ENCODE measurements around the gene C11orf86.
"Not testable (repeated sequence)": the region's sequence is repeated elsewhere in the genome, so short reads cannot be mapped to it uniquely, and the experiment has no call there.

C11orf86 gene, protein sequence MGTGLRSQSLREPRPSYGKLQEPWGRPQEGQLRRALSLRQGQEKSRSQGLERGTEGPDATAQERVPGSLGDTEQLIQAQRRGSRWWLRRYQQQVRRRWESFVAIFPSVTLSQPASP

DNA sequence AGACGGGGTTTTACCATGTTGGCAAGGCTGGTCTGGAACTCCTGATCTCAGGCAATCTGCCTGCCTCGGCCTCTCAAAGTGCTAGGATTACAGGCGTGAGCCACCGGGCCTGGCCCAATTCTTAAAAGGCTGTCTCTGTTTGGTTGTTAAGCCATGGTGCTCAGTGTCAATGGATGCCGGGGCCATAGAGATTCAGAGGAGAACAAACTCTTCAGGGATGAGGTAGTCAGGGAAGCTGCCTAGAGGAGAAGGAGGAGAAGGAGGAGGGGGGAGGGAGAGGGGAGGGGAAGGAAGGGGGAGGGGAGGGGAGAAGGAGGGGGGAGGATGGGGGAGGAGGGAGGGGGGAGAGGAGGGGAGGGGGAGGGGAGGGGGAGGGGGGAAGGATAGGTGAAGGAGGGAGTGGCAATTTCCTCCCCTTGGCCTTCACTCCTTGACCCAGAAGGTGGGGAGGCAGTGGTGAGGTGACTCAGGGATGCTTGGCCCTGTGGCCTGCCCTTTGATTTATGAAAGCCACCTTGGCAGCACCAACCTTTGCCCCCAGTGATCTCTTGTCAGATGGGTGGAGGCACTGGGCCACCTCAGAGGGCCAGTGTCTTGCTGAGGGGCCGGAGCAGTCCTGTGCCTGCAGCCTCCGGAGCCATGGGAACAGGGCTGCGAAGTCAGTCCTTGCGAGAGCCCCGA is at the start of gene C11orf86:
TSS of gene C11orf86 (plus strand) at position 581 of the 681 bp plus-strand sequence. CDS start at position 640, 59 bp downstream.
- no peak for DNase-seq (ENCODE audit: low spot score)

- DNase-seq (ENCODE audit: low spot score), result no peak
These were observed 45.4 kb upstream of the C11orf86 start for GRCh38 chr11:66929753-66930152.

- no peak for DNase-seq (ENCODE audit: low spot score)
These were observed 42.6 kb upstream of the C11orf86 start for GRCh38 chr11:66932543-66932942.

- DNase-seq (ENCODE audit: low spot score), result no peak
These were observed 41.6 kb upstream of the C11orf86 start for GRCh38 chr11:66933531-66933930.

DNA sequence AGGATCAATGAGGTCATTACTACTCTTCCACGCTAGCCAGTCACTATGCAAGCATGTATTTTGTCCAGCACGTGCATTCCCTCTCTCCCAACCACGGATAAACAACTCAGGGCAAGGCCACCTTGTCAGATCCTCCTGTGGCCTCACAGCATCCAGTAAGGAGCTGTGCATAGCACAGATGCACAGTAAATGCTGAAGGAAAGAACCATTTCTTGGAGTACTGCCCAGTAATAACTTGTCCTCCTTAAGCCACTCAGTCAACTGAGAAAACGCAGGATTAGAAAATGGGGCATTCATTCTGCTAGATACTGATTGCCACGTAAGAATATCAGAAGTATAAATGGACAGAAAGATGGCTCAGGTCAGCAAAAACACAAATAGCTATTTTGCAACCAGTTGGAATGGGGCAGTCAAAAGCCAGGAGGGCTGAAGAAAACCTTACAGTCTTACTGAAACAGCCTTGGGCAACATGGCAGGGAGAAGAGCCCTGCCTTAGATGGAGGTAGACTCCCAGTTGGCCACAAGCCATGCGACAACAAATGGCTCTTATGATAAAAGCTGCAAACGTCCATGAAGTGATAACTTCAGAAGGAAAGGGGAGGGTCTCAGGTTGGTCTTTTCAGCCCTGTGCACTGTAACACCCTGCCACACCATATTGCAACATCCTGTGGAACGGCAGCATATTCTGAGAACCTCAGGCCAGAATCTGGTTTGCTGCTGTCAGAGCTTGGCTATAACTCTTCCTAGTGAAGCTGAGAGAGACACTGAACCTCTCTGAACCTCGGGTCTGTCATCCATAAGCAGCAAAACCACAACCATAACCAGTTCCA is 39.9 kb upstream of the C11orf86 start:
- no peak for DNase-seq (ENCODE audit: low spot score)

- no peak for DNase-seq (ENCODE audit: low spot score)
These were observed 38.8 kb upstream of the C11orf86 start for GRCh38 chr11:66936311-66936711.

GRCh38 chr11:66937193-66937733 is 37.8 kb upstream of the C11orf86 start:
- no peak for DNase-seq (ENCODE audit: low spot score)

- DNase-seq (ENCODE audit: low spot score), result no peak
These were observed 36.4 kb upstream of the C11orf86 start for GRCh38 chr11:66938582-66939135.

GRCh38 chr11:66950112-66950535 is 25.0 kb upstream of the C11orf86 start:
- DNase-seq (ENCODE audit: low spot score), result peak; percentile 94

- no peak for DNase-seq (ENCODE audit: low spot score)
These were observed 24.0 kb upstream of the C11orf86 start for GRCh38 chr11:66951135-66951534.

DNA sequence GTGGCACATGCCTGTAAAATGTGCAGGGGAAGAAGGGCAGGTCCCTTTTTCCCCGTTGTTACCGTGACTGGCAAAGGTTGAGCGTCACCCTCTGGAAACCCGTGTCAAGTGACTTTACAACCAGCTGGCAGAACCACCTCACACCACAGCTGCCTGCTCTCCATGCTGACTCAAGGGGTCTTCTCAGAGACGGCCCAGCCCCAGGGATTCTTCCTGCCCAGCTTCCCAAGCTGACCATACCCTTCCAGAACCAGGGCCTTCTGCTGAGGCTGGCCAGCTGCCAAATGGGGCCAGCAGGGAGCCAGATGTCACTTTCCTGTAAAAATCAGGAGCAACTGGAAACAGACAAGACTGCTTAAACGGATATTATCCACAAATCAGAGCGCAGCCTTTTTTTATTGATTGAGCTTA is 23.2 kb upstream of the C11orf86 start:
- no peak for DNase-seq (ENCODE audit: low spot score)

DNA sequence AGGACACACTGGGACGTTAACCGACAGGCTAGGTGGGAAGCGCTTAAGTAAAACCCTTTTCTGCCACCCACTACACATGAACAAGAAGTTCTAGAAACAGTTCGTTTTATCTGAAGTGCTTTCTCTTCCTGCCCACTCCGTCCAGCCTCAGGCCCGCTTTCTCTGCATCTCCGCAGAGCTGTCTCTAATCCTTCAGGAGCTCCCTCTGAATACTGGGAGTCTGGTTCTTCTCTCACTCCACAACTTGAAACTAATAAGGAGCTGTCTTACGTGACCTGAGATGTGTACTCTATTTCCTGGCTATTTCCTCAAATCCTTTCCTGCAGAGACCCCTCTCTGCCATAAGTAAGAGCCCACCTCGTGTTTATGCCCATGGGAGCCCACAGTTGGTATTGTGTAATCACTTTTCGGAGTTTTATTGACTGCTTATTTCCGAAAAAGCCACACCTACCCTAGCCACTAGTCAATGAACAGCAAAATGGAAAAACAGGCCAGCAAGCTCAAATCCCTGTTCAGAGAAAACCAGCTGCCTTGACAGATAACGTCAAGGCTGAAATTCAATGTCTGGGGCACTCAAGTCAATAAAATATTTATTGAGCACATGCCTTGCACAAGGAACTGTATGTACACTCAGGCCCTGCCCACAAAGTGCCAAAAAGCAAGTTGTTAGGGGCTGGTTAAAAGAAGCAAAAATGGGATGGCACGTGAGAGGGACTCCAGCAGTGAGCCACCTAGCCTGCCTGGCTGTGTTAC is 21.8 kb upstream of the C11orf86 start:
- DNase-seq (ENCODE audit: low spot score), result no peak

- no peak for DNase-seq (ENCODE audit: low spot score)
These were observed 18.3 kb upstream of the C11orf86 start for GRCh38 chr11:66956689-66957290.

DNA sequence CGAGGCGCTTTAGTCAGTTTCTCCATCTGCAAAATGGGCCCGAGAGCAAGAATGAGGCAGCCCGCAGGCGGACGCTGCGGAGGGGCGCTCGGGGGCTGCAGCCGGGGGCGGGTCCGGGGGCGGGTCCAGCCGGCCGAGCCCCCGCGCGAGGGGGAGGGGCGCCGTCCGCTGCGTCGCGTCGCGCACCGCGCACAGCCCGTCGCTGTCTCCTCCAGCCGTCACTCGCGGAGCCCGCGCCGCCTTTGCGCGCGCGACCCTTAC is 17.2 kb upstream of the C11orf86 start:
- no peak for DNase-seq (ENCODE audit: low spot score)

DNA sequence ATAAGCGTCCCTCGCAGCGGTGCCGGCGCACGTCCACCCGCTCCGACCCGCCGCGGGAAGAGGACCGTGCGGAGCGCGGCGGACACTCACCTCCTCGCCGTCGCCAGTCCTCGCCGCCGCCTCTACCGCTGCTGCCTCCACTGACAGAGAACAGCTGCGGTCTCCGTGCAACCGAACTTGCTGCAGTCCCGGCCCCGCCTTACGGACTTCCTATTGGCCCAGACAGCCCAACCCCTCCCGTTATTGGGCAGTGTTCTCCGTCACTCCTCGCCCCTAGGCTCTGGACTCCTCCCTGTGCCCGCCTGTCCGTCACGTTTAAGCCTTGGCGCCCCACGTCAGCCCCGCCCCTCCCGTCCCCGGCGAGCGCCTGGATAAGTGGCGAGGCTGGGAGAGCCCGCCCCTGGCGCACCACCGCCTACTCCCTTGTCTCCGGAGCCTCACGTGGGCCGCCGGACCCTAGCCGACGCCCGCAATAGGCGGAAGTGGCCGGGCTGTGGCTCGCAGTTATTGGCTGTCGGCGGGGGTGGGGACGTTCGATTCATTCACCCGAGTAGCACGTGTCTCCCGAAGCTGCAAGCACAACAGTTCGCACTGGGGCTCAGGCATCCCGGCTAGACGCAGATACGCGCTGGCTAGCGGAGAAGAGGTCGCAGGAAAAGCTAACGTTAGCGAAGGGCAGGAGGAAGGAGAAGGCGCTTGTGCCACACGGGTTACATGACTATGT is 16.7 kb upstream of the C11orf86 start, which contains the start of gene PC:
TSS of gene PC (minus strand) at position 152 of the 724 bp plus-strand sequence. CDS start 86,224 bp downstream, outside the sequence.
- peak; percentile 100 for DNase-seq (ENCODE audit: low spot score)

GRCh38 chr11:66958956-66959274 is 16.2 kb upstream of the C11orf86 start:
- no peak for DNase-seq (ENCODE audit: low spot score)

- not testable (repeated sequence) for DNase-seq (ENCODE audit: low spot score)
These were observed 13.4 kb upstream of the C11orf86 start for GRCh38 chr11:66961691-66962213.

GRCh38 chr11:66962247-66962646 is 12.9 kb upstream of the C11orf86 start:
- DNase-seq (ENCODE audit: low spot score), result no peak

DNA sequence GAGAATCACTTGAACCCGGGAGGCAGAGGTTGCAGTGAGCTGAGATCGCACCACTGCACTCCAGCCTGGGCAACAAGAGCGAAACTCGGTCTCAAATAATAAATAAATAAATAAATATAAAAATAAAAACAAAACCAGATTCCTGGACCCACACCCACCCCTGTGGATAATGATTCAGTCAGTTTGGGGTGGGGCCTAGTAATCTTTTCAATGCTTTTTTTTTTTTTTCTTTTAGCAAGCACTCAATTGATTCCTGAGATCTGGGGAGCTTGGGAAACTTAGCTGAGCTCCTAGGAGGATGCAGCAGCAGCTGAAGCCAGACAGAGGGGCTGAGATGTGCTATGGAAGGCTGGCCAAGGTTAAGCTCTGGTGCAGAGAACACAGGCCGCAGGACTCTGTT is 12.3 kb upstream of the C11orf86 start:
- DNase-seq (ENCODE audit: low spot score), result no peak

- DNase-seq (ENCODE audit: low spot score), result no peak
These were observed 10.6 kb upstream of the C11orf86 start for GRCh38 chr11:66964495-66964894.

DNA sequence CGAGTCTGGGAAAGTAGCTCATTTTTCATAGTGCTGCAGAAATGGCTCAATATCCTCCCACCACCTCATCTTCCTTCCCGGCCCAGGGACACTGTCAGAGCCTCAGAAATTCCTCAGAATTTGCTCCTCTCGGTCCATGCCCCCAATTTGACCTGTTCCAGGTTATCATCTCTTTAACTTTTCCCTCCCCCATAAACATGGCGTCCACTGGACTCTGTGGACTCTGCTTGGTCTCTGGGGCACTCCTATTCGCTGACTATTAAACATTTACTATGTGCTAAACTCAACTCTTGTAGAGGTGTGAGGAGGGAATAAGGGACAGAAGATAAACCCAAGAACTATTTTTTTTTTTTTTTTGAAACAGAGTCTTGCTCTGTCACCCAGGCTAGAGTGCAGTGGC is 8.8 kb upstream of the C11orf86 start:
- no peak for DNase-seq (ENCODE audit: low spot score)

Data from kidney capillary endothelial cell (primary cell).